ENCODE measurements around the gene AFG1L. TPM values are rescaled to one million over a fixed set of nuclear protein-coding genes. Genes with fewer than 3 reads are reported as not detected.

The AFG1L gene
- total RNA-seq, 4 donors from 2014 or later = 6.7 to 8.6 (median 7.4) TPM

GRCh38 chr6:108468346-108468745, 173.5 kb downstream of the AFG1L start:
- intact Hi-C loops (cut with DNase I) = no loop called here
- H3K27me3 ChIP-seq = no peaks in the 10 kb centered on the region
- no peak overlapping the region for H3K4me3 ChIP-seq (replicated peaks in 1 of 3)
- no peak for TF ChIP-seq POLR2A (IDR thresholded peaks at IDR 0.05)
- TF ChIP-seq CTCF (IDR thresholded peaks at IDR 0.05) = no peak
- peaks cover 8 to 9% of the 10 kb centered on the region in 2 donors for H3K4me1 ChIP-seq
- H3K9me3 ChIP-seq = no peaks in the 10 kb centered on the region
- WGBS, 2 donors = 94 to 96% methylated on average over 1 of the region's 1 CpG
- DNase-seq = no peak
- no peaks in the 10 kb centered on the region for H3K36me3 ChIP-seq
- H3K27ac ChIP-seq = no peak overlapping the region

DNA sequence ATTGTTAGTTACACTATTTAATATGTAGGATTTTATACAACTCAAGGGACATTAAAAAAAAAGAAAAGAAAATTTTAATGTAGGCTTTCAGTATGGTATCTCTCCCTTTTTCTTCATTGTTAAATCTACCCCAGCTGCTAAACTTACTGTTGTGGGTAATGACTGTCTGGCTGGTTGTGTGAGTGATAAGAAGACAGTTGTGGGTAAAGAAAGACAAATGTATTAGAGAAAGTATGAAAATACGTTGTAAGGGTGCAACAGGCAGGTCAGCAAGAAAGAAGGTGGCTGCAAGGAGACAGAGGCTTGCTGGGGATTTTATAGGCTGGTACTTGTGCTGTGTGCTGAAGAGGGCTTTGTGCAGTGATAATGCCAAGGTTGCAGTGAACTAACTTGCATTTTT, 174.5 kb downstream of the AFG1L start:
- 82 to 85% methylated on average over 1 of the region's 1 CpG for WGBS, 2 donors
- no peak for TF ChIP-seq POLR2A (IDR thresholded peaks at IDR 0.05)
- no peak for TF ChIP-seq CTCF (IDR thresholded peaks at IDR 0.05)

GRCh38 chr6:108473197-108473596, 178.3 kb downstream of the AFG1L start:
- H3K4me1 ChIP-seq = no peaks in the 10 kb centered on the region
- WGBS, 2 donors = 91 to 94% methylated on average over 2 of the region's 2 CpGs

More for the DNA sequence above, 174.5 kb downstream of the AFG1L start:
- Histone ChIP-seq H3K4me3 (replicated peaks in 1 of 3) (no peak overlapping the region), H3K9me3 (no peaks in the 10 kb centered on the region), H3K27ac (no peak overlapping the region), H3K4me1 (no peaks in the 10 kb centered on the region), H3K27me3 (no peaks in the 10 kb centered on the region), H3K36me3 (no peaks in the 10 kb centered on the region)
- no peak for DNase-seq
- intact Hi-C loops (cut with DNase I) = no loop called here

DNA sequence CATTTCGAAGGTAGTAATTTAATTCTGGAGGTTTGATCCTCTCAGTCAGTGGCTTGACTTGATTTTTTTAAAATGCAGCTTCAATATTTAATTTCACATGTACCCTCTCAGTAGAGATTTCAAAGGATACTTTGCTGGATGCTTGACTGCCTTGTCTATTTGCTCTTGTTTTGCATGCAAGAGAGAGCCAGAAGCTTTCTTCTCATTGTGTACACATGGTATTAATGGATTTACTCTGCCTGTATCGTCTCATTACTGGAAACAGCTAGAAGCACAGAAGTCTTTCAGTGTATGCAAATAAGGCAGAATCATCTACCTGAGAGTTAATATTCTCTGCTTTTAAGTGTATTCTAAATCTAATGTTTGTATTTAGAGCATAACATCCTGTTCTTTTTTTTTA, 181.5 kb downstream of the AFG1L start:
- TF ChIP-seq CTCF (IDR thresholded peaks at IDR 0.05) (no peak), POLR2A (IDR thresholded peaks at IDR 0.05) (no peak)
- H3K9me3 ChIP-seq = no peaks in the 10 kb centered on the region
- H3K4me3 ChIP-seq (replicated peaks in 1 of 3) = no peak overlapping the region
- intact Hi-C loops (cut with DNase I) = no loop called here
- DNase-seq = no peak
- no peak overlapping the region for H3K27ac ChIP-seq
- no peaks in the 10 kb centered on the region for H3K4me1 ChIP-seq
- no peaks in the 10 kb centered on the region for H3K36me3 ChIP-seq
- no peaks in the 10 kb centered on the region for H3K27me3 ChIP-seq
- WGBS, 2 donors = 67 to 74% methylated on average over 2 of the region's 2 CpGs

More at GRCh38 chr6:108473197-108473596, 178.3 kb downstream of the AFG1L start:
- TF ChIP-seq CTCF (IDR thresholded peaks at IDR 0.05) = no peak
- no peak for TF ChIP-seq POLR2A (IDR thresholded peaks at IDR 0.05)
- Histone ChIP-seq H3K36me3 (no peaks in the 10 kb centered on the region), H3K27me3 (no peaks in the 10 kb centered on the region), H3K4me3 (replicated peaks in 1 of 3) (no peak overlapping the region), H3K27ac (no peak overlapping the region), H3K9me3 (no peaks in the 10 kb centered on the region)
- no peak for DNase-seq
- intact Hi-C loops (cut with DNase I) = no loop called here

DNA sequence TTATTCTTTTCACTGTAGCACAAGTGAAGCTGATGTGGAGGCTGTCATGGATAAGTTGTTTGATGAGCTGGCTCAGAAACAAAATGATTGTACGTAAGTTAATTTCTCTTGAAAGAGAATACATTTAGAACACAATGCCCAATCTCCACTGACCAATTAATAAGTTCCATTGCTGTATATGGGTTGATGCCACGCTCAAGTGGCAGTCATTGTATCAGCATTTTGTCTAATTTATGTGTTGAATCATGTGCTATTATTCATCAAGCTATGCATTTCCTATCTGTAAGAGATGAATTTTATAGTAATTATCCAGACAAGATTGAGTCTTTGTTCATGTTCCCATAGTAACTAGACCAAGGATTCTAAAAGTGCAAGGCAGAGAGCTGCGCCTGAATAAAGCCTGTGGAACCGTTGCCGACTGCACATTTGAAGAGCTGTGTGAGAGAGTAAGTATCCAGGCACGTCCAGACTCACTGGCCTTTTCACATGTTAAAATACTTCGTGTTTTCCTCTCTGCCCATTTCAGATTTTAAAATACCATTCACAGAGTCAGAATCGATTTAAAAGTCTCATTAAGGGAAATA, 182.1 kb downstream of the AFG1L start:
- Histone ChIP-seq H3K27me3 (no peaks in the 10 kb centered on the region), H3K4me1 (no peaks in the 10 kb centered on the region), H3K4me3 (replicated peaks in 1 of 3) (no peak overlapping the region), H3K27ac (no peak overlapping the region), H3K9me3 (no peaks in the 10 kb centered on the region), H3K36me3 (no peaks in the 10 kb centered on the region)
- no peak for DNase-seq
- no peak for TF ChIP-seq POLR2A (IDR thresholded peaks at IDR 0.05)
- no peak for TF ChIP-seq CTCF (IDR thresholded peaks at IDR 0.05)
- 82 to 84% methylated on average over 8 of the region's 8 CpGs for WGBS, 2 donors
- intact Hi-C loops (cut with DNase I) = no loop called here
